ENCODE measurements around the gene KIR2DL4.
"Not testable (repeated sequence)": the region's sequence is repeated elsewhere in the genome, so short reads cannot be mapped to it uniquely, and the experiment has no call there.

KIR2DL4 gene

GRCh38 chr19:54805665-54806515 is 2.5 kb downstream of the KIR2DL4 start:
- TF ChIP-seq, protein P1, sequence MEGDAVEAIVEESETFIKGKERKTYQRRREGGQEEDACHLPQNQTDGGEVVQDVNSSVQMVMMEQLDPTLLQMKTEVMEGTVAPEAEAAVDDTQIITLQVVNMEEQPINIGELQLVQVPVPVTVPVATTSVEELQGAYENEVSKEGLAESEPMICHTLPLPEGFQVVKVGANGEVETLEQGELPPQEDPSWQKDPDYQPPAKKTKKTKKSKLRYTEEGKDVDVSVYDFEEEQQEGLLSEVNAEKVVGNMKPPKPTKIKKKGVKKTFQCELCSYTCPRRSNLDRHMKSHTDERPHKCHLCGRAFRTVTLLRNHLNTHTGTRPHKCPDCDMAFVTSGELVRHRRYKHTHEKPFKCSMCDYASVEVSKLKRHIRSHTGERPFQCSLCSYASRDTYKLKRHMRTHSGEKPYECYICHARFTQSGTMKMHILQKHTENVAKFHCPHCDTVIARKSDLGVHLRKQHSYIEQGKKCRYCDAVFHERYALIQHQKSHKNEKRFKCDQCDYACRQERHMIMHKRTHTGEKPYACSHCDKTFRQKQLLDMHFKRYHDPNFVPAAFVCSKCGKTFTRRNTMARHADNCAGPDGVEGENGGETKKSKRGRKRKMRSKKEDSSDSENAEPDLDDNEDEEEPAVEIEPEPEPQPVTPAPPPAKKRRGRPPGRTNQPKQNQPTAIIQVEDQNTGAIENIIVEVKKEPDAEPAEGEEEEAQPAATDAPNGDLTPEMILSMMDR (IDR thresholded peaks at IDR 0.05; ENCODE audit: low read depth, low read length, missing control alignments) = no peak
- H3K4me3 ChIP-seq (ENCODE audit: low read depth, low read length) = no peak overlapping the region
- in situ Hi-C loops (cut with HindIII; ENCODE audit: low sequenced_read_pairs) = no loop called here
- DNase-seq (ENCODE audit: low read depth) = no peak

DNA sequence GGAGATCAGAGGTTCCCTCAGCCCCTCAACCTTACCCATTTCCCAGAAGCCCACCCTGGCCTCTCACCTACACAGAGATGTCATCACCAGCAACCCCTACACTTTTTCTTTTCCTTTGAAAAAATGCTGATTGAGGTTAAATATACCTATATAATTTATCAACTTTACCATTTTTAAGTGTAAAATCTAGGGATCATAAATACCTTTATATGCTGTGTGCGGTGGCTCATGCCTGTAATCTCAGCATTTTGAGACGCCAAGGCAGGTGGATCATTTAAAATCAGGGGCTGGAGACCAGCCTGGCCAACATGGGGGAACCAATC is 3.1 kb downstream of the KIR2DL4 start:
- in situ Hi-C loops (cut with HindIII; ENCODE audit: low sequenced_read_pairs) = no loop called here
- no peak overlapping the region for H3K4me3 ChIP-seq (ENCODE audit: low read depth, low read length)
- no peak for DNase-seq (ENCODE audit: low read depth)
- TF ChIP-seq, protein P1 (IDR thresholded peaks at IDR 0.05; ENCODE audit: low read depth, low read length, missing control alignments) = no peak

DNA sequence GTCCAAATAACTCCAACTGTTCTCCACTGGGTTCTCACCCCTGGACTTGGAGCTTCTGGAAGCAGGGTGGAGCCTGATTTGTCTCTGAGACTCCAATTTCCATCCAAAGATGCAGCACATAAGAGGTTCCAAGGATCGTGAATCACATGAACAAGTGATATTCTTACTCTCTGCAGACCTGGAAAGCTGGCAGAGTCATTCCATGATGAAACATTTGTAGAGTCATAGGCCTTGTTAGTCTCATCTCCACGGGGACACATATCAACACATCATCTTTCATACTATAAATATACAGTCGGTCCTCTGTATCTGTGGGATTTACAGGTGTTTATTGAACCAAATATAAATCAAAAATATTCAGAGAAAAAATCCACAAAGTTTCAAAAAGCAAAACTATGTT is 11.2 kb downstream of the KIR2DL4 start:
- in situ Hi-C loops (cut with HindIII; ENCODE audit: low sequenced_read_pairs); DNase-seq (ENCODE audit: low read depth); H3K4me3 ChIP-seq (ENCODE audit: low read depth, low read length): not testable (repeated sequence)

DNA sequence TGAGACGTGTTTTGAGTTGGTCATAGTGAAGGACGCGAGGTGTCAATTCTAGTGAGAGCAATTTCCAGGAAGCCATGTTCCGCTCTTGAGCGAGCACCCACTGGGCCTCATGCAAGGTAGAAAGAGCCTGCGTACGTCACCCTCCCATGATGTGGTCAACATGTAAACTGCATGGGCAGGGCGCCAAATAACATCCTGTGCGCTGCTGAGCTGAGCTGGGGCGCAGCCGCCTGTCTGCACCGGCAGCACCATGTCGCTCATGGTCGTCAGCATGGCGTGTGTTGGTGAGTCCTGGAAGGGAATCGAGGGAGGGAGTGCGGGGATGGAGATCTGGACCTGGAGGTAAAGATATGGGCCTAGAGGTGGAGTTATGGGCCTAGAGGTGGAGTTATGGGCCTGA is 12.8 kb downstream of the KIR2DL4 start, which contains the start of gene KIR3DL1:
TSS of gene KIR3DL1 (plus strand) at position 218 of the 400 bp plus-strand sequence.
- H3K4me3 ChIP-seq (ENCODE audit: low read depth, low read length); in situ Hi-C loops (cut with HindIII; ENCODE audit: low sequenced_read_pairs); DNase-seq (ENCODE audit: low read depth): not testable (repeated sequence)

DNA sequence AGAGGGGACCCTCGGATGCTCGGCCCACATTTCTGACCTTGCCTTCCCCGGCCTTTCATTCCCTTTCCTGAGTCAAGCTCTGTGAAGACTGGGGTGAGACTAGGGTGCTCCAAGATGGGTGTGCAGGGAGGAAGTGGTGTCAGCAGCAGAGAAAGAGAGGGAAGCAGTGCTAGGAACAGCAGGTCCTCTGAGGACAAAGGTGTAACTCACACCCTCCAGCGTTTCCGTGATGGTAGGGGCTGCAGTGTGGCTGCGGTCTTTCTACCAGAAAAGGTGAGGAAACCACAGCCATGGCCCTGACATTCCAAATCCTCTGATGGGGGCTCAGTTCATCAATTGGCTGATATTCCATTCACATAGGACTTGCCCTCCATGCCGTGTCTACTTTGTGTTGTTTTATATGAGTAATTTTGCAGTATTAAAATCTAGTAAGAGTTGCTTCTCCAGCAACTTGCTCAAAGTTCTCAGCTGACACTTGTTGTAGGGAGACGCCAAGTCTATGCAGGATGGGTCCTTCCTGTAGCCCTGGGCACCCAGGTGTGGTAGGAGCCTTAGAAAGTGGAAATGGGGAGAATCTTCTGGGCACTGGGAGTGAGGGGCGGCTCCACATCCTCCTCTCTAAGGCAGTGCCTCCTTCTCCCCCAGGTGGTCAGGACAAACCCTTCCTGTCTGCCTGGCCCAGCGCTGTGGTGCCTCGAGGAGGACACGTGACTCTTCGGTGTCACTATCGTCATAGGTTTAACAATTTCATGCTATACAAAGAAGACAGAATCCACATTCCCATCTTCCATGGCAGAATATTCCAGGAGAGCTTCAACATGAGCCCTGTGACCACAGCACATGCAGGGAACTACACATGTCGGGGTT is 14.5 kb downstream of the KIR2DL4 start:
- in situ Hi-C loops (cut with HindIII; ENCODE audit: low sequenced_read_pairs) = no loop called here
- TF ChIP-seq, protein P1 (IDR thresholded peaks at IDR 0.05; ENCODE audit: low read depth, low read length, missing control alignments) = no peak
- DNase-seq (ENCODE audit: low read depth) = no peak
- no peak overlapping the region for H3K4me3 ChIP-seq (ENCODE audit: low read depth, low read length)

- H3K4me3 ChIP-seq (ENCODE audit: low read depth, low read length); DNase-seq (ENCODE audit: low read depth); in situ Hi-C loops (cut with HindIII; ENCODE audit: low sequenced_read_pairs): not testable (repeated sequence)
These were observed 21.0 kb downstream of the KIR2DL4 start for GRCh38 chr19:54824416-54824815.

DNA sequence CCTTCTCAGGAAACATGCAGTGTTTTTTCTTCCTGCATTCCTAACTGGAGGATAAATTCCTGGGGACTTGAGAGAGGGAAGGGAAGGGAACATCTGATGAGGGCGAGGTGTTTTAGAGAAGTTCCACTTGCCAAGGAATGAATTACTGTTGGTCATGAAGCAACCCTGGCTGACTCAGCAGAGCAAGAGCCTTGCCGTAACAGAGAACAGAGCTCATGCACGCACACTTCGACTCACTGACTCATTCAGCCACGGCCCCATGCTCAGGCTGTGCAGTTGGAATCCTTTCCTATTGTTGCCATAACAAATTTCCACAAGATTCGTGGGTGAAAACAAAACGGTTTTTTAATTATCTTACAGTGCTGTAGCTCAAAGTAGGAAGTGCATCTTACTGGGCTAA is 21.9 kb downstream of the KIR2DL4 start:
- in situ Hi-C loops (cut with HindIII; ENCODE audit: low sequenced_read_pairs); DNase-seq (ENCODE audit: low read depth): not testable (repeated sequence)

GRCh38 chr19:54828064-54828463 is 24.7 kb downstream of the KIR2DL4 start:
- H3K4me3 ChIP-seq (ENCODE audit: low read depth, low read length); in situ Hi-C loops (cut with HindIII; ENCODE audit: low sequenced_read_pairs); DNase-seq (ENCODE audit: low read depth): not testable (repeated sequence)

More for the DNA sequence above, 21.9 kb downstream of the KIR2DL4 start:
- H3K4me3 ChIP-seq (ENCODE audit: low read depth, low read length) = not testable (repeated sequence)

GRCh38 chr19:54832496-54832895 is 29.1 kb downstream of the KIR2DL4 start, which contains the start of gene KIR2DS4:
TSS of gene KIR2DS4 (plus strand) at chr19:54832676.
- H3K4me3 ChIP-seq (ENCODE audit: low read depth, low read length); in situ Hi-C loops (cut with HindIII; ENCODE audit: low sequenced_read_pairs); DNase-seq (ENCODE audit: low read depth): not testable (repeated sequence)

DNA sequence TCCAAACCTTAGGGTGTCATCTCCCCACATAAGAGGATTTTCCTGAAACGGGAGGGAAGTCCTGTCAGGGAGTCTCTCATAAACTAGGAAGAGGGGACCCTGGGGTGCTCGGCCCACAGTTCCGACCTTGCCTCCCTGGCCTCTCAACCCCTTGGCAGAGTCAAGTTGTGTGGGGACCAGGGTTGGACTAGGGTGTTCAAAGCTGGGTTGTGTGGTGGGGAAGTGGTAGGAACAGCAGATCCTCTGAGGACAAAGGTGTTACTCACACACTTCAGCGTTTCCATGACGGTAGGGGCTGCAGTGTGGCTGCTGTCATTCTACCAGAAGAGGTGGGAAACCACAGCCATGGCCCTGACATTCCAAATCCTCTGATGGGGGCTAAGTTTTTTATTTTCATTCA is 31.7 kb downstream of the KIR2DL4 start:
- in situ Hi-C loops (cut with HindIII; ENCODE audit: low sequenced_read_pairs); DNase-seq (ENCODE audit: low read depth); H3K4me3 ChIP-seq (ENCODE audit: low read depth, low read length): not testable (repeated sequence)

GRCh38 chr19:54837522-54837921 is 34.1 kb downstream of the KIR2DL4 start:
- in situ Hi-C loops (cut with HindIII; ENCODE audit: low sequenced_read_pairs); DNase-seq (ENCODE audit: low read depth); H3K4me3 ChIP-seq (ENCODE audit: low read depth, low read length): not testable (repeated sequence)

GRCh38 chr19:54843171-54843570 is 39.8 kb downstream of the KIR2DL4 start:
- DNase-seq (ENCODE audit: low read depth); in situ Hi-C loops (cut with HindIII; ENCODE audit: low sequenced_read_pairs); H3K4me3 ChIP-seq (ENCODE audit: low read depth, low read length): not testable (repeated sequence)

DNA sequence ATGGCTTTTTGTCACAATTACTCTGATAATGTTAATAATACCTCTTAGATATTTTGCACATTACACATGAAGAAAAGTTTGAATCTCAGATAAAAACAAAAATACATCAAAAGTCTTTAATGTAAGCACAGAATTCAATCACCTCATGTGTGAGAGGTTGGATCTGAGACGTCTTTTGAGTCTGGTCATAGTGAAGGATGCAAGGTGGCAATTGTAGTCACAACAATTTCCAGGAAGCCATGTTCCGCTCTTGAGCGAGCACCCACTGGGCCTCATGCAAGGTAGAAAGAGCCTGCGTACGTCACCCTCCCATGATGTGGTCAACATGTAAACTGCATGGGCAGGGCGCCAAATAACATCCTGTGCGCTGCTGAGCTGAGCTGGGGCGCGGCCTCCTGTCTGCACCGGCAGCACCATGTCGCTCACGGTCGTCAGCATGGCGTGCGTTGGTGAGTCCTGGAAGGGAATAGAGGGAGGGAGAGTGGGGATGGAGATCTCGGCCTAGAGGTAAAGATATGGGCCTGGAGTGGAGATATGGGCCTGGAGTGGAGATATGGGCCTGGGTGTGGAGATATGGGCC is 46.7 kb downstream of the KIR2DL4 start, which contains the start of gene KIR3DL2:
TSS of gene KIR3DL2 (plus strand) at position 383 of the 580 bp plus-strand sequence. CDS start at position 416, 33 bp downstream.
- H3K4me3 ChIP-seq (ENCODE audit: low read depth, low read length); in situ Hi-C loops (cut with HindIII; ENCODE audit: low sequenced_read_pairs); DNase-seq (ENCODE audit: low read depth): not testable (repeated sequence)
